ENCODE results near the gene PRG3. TPM values are rescaled to one million over a fixed set of nuclear protein-coding genes. Genes with fewer than 3 reads are reported as not detected.

PRG3 gene
- total RNA-seq, 1 experiment from 2014 or later = not detected

- DNase-seq = peak; percentile 64 to 79
- no peak for TF ChIP-seq EZH2 (IDR thresholded peaks at IDR 0.05; ENCODE audit: low read depth)
- TF ChIP-seq, protein P1, sequence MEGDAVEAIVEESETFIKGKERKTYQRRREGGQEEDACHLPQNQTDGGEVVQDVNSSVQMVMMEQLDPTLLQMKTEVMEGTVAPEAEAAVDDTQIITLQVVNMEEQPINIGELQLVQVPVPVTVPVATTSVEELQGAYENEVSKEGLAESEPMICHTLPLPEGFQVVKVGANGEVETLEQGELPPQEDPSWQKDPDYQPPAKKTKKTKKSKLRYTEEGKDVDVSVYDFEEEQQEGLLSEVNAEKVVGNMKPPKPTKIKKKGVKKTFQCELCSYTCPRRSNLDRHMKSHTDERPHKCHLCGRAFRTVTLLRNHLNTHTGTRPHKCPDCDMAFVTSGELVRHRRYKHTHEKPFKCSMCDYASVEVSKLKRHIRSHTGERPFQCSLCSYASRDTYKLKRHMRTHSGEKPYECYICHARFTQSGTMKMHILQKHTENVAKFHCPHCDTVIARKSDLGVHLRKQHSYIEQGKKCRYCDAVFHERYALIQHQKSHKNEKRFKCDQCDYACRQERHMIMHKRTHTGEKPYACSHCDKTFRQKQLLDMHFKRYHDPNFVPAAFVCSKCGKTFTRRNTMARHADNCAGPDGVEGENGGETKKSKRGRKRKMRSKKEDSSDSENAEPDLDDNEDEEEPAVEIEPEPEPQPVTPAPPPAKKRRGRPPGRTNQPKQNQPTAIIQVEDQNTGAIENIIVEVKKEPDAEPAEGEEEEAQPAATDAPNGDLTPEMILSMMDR (conservative IDR thresholded peaks at IDR 0.05) = no peak
- H3K9me2 ChIP-seq (ENCODE audit: insufficient read depth) = no peaks in the 10 kb centered on the region
- no peak overlapping the region for H2AFZ ChIP-seq
- CTCF ChIA-PET = interaction anchor here (0.6 to 0.9 kb wide), 2 partner anchors 55 to 308 kb away, joined by 6 to 10 read pairs; no protein-coding TSS in a partner anchor
- peaks cover 29% of the 10 kb centered on the region for H3F3A ChIP-seq (ENCODE audit: insufficient read depth, low read depth)
- POLR2A ChIA-PET (ENCODE audit: unreplicated experiment) = interaction anchor here (0.6 to 0.7 kb wide), 4 partner anchors 21 to 376 kb away, joined by 3 to 5 read pairs (median 4); no protein-coding TSS in a partner anchor
- intact Hi-C loops (cut with micrococcal nuclease; ENCODE audit: unreplicated experiment) = no loop called here
- no peak overlapping the region for H3K4me3 ChIP-seq
- BruUV-seq (replicated peaks) = TSS peak; percentile 94
- H3K79me2 ChIP-seq (ENCODE audit: low read depth) = no peaks in the 10 kb centered on the region
- peak overlapping the region; percentile 45 for H3K27ac ChIP-seq
- peak overlapping the region; percentile 46 for H3K4me2 ChIP-seq
- no peaks in the 10 kb centered on the region for H4K20me1 ChIP-seq (ENCODE audit: insufficient read depth)
- no peaks in the 10 kb centered on the region for H3K9me3 ChIP-seq (ENCODE audit: insufficient read depth, low read depth)
- peaks cover 16% of the 10 kb centered on the region; the same call in 1 of the 2 replicates for H3K36me3 ChIP-seq (ENCODE audit: low read depth)
- H3K27me3 ChIP-seq (ENCODE audit: insufficient read depth, low read depth) = 0 out of 2 replicates have a peak, but pooled peaks cover under 1% of the 10 kb centered on the region
- H3K4me1 ChIP-seq (replicated peaks; ENCODE audit: insufficient read depth) = peaks cover 18% of the 10 kb centered on the region
Observed at GRCh38 chr11:57402188-57403002, 21.4 kb upstream of the PRG3 start.

GRCh38 chr11:57399972-57400578 is 19.1 kb upstream of the PRG3 start:
- no peaks in the 10 kb centered on the region for H3K79me2 ChIP-seq (ENCODE audit: low read depth)
- no TSS peak for BruUV-seq (replicated peaks)
- intact Hi-C loops (cut with micrococcal nuclease; ENCODE audit: unreplicated experiment) = no loop called here
- POLR2A ChIA-PET (ENCODE audit: unreplicated experiment) = no interaction called here
- no peak overlapping the region for H2AFZ ChIP-seq
- no peaks in the 10 kb centered on the region for H3K9me2 ChIP-seq (ENCODE audit: insufficient read depth)
- H3K27ac ChIP-seq = no peak overlapping the region
- DNase-seq = peak in 1 of 2 experiments; percentile 21
- H3K4me1 ChIP-seq (replicated peaks; ENCODE audit: insufficient read depth) = peaks cover 18% of the 10 kb centered on the region
- TF ChIP-seq, protein P1 (conservative IDR thresholded peaks at IDR 0.05) = no peak
- TF ChIP-seq EZH2 (IDR thresholded peaks at IDR 0.05; ENCODE audit: low read depth) = no peak
- no peak overlapping the region for H3K4me2 ChIP-seq
- CTCF ChIA-PET = interaction anchor here (0.6 to 0.7 kb wide), 3 partner anchors 40 to 1772 kb away, joined by 3 to 4 read pairs (median 3); partner anchors contain the start of gene DTX4
- H3K9me3 ChIP-seq (ENCODE audit: insufficient read depth, low read depth) = no peaks in the 10 kb centered on the region
- H3F3A ChIP-seq (ENCODE audit: insufficient read depth, low read depth) = peaks cover 19% of the 10 kb centered on the region
- no peaks in the 10 kb centered on the region for H3K36me3 ChIP-seq (ENCODE audit: low read depth)
- H3K4me3 ChIP-seq = no peak overlapping the region
- H4K20me1 ChIP-seq (ENCODE audit: insufficient read depth) = no peaks in the 10 kb centered on the region
- peaks cover 23% of the 10 kb centered on the region; the same call in 1 of the 2 replicates for H3K27me3 ChIP-seq (ENCODE audit: insufficient read depth, low read depth)

- intact Hi-C loops (cut with micrococcal nuclease; ENCODE audit: unreplicated experiment) = no loop called here
- Histone ChIP-seq H3K4me3 (no peak overlapping the region), H3K9me3 (ENCODE audit: insufficient read depth, low read depth) (no peaks in the 10 kb centered on the region), H3K9me2 (ENCODE audit: insufficient read depth) (no peaks in the 10 kb centered on the region), H3K36me3 (ENCODE audit: low read depth) (no peaks in the 10 kb centered on the region), H3K27ac (no peak overlapping the region), H3K4me2 (no peak overlapping the region), H3F3A (ENCODE audit: insufficient read depth, low read depth) (peaks cover 15% of the 10 kb centered on the region), H3K79me2 (ENCODE audit: low read depth) (no peaks in the 10 kb centered on the region), H2AFZ (no peak overlapping the region), H3K4me1 (replicated peaks; ENCODE audit: insufficient read depth) (peaks cover 18% of the 10 kb centered on the region), H3K27me3 (ENCODE audit: insufficient read depth, low read depth) (peaks cover 31% of the 10 kb centered on the region), H4K20me1 (ENCODE audit: insufficient read depth) (no peaks in the 10 kb centered on the region)
- BruUV-seq (replicated peaks) = no TSS peak
- TF ChIP-seq EZH2 (IDR thresholded peaks at IDR 0.05; ENCODE audit: low read depth) = no peak
- TF ChIP-seq, protein P1 (conservative IDR thresholded peaks at IDR 0.05) = no peak
- ChIA-PET POLR2A (ENCODE audit: unreplicated experiment) (no interaction called here), CTCF (interaction anchor here (0.6 kb wide), 1 partner anchor 1773 kb away, joined by 3 read pairs; the partner anchor contains the start of gene DTX4)
- DNase-seq = peak in 1 of 2 experiments; percentile 30
Observed at GRCh38 chr11:57399221-57399620, 18.3 kb upstream of the PRG3 start.

Data from PC-9 (cell line).